SK-N-SH (cell line): Measurements from ENCODE around the gene DIS3L2. TPM values are rescaled to one million over a fixed set of nuclear protein-coding genes. Genes with fewer than 3 reads are reported as not detected.

Source experiments
- CTCF ChIA-PET: fragments of 300-600, 350-600 bp; formaldehyde crosslinking; extraction: SDS; loops from one replicate; lab custom pipeline; 2021; lab: Yijun Ruan, JAX
- POLR2A ChIA-PET: fragments of 350-600 bp; sonication (Branson Sonifier 250); formaldehyde crosslinking; extraction: SDS; loops from one replicate; lab custom pipeline; 2020; ENCODE audit warnings: antibody characterized with exemption, inconsistent platforms; lab: Yijun Ruan, JAX
- DNase-seq: peaks from one replicate; pipeline ENCODE4 v3.0.0; 2012
- H2AFZ ChIP-seq: fragments of 200-600 bp; sonication (generic); 2 replicates; pipeline ENCODE4 v1.8.1; 2016; ENCODE audit warnings: antibody characterized with exemption, mild to moderate bottlenecking, low read depth
- H3F3A ChIP-seq: fragments of 200-600 bp; sonication (generic); replicated peaks from 2 replicates; pipeline ENCODE3; 2016; ENCODE audit warnings: antibody characterized with exemption, mild to moderate bottlenecking; ENCODE audit not compliant: insufficient read depth
- H3K27ac ChIP-seq, 2 experiments: fragments of 200-500 bp in 1 of 2; fragments of 200-600 bp in 1 of 2; sonication (Bioruptor generic) in 1 of 2; sonication (generic), shearing (Covaris generic) in 1 of 2; 2 replicates each; pipeline versions ENCODE4 v1.5.1 to v1.6.1; 2014 to 2016; ENCODE audit warnings: low read depth in 2 of 2, inconsistent platforms in 1 of 2, low read length in 1 of 2, mild to moderate bottlenecking in 1 of 2, mixed read lengths in 1 of 2
- H3K27me3 ChIP-seq: fragments of 200-600 bp; sonication (generic), shearing (Covaris generic); 2 replicates; pipeline ENCODE4 v1.6.1; 2016; ENCODE audit warnings: mixed run types; ENCODE audit not compliant: insufficient read depth
- H3K36me3 ChIP-seq, 2 experiments: fragments of 200-500 bp in 1 of 2; fragments of 200-600 bp in 1 of 2; sonication (Bioruptor generic) in 1 of 2; sonication (generic) in 1 of 2; replicated peaks in 1 of 2; 2 replicates each; pipeline versions ENCODE3 to v1.5.1; 2014 to 2016; ENCODE audit warnings: low read length in 1 of 2, mild to moderate bottlenecking in 1 of 2; ENCODE audit not compliant: insufficient read depth in 2 of 2, control insufficient read depth in 1 of 2
- H3K4me1 ChIP-seq, 2 experiments: fragments of 200-500 bp in 1 of 2; fragments of 200-600 bp in 1 of 2; sonication (Bioruptor generic) in 1 of 2; sonication (generic), shearing (Covaris generic) in 1 of 2; 2 replicates each; pipeline versions ENCODE4 v1.5.1 to v1.6.1; 2014 to 2016; ENCODE audit warnings: low read depth in 1 of 2, low read length in 1 of 2, mixed run types in 1 of 2; ENCODE audit not compliant: insufficient read depth in 2 of 2, control insufficient read depth in 1 of 2
- H3K4me2 ChIP-seq: fragments of 200-600 bp; sonication (generic), shearing (Covaris generic); 2 replicates; pipeline ENCODE4 v1.6.1; 2017; ENCODE audit warnings: mixed run types
- H3K4me3 ChIP-seq, 2 experiments: fragments of 200-500 bp in 1 of 2; fragments of 200-600 bp in 1 of 2; sonication (Bioruptor generic) in 1 of 2; sonication (generic), shearing (Covaris generic) in 1 of 2; 2 replicates each; pipeline versions ENCODE4 v1.5.1 to v1.8.1; 2014 to 2016; ENCODE audit warnings: low read depth in 2 of 2, inconsistent platforms in 1 of 2, low read length in 1 of 2, mild to moderate bottlenecking in 1 of 2, mixed read lengths in 1 of 2, moderate library complexity in 1 of 2
- H3K79me2 ChIP-seq: fragments of 200-600 bp; sonication (generic); 2 replicates; pipeline ENCODE4 v1.8.1; 2017; ENCODE audit warnings: mild to moderate bottlenecking; ENCODE audit not compliant: insufficient read depth
- H3K9ac ChIP-seq: fragments of 200-600 bp; sonication (generic); 2 replicates; pipeline ENCODE4 v1.6.1; 2017; ENCODE audit warnings: mixed run types
- H3K9me2 ChIP-seq: fragments of 200-600 bp; sonication (generic); 2 replicates; pipeline ENCODE4 v1.6.1; 2017; ENCODE audit warnings: mixed run types
- H3K9me3 ChIP-seq: fragments of 200-600 bp; sonication (generic); 2 replicates; pipeline ENCODE4 v1.6.1; 2017; ENCODE audit warnings: mixed run types, mild to moderate bottlenecking, moderate library complexity
- H4K20me1 ChIP-seq: fragments of 200-600 bp; sonication (generic); 2 replicates; pipeline ENCODE4 v1.6.1; 2017; ENCODE audit warnings: mild to moderate bottlenecking, mixed run types; ENCODE audit not compliant: insufficient read depth
- EP300 ChIP-seq, 2 experiments: IDR thresholded peaks; 2 replicates each; pipeline versions ENCODE4 v1.4.0 to v1.6.1; 2012; ENCODE audit warnings: borderline replicate concordance in 1 of 2, low read depth in 1 of 2, low read length in 1 of 2
- EZH2phosphoT487 ChIP-seq: fragments of 200-600 bp; sonication (generic); IDR thresholded peaks from 2 replicates; pipeline ENCODE4 v1.6.1; 2017; ENCODE audit warnings: low read depth, mixed run types, mild to moderate bottlenecking, antibody characterized with exemption, moderate library complexity, borderline replicate concordance
- FOXJ3 ChIP-seq: sonication (generic); formaldehyde crosslinking; IDR thresholded peaks from 2 replicates; pipeline ENCODE4 v1.5.1; 2020; ENCODE audit warnings: mild to moderate bottlenecking, missing genetic modification reagents
- FOXM1 ChIP-seq: IDR thresholded peaks from 2 replicates; pipeline ENCODE4 v1.4.0; 2012; ENCODE audit warnings: low read depth, mild to moderate bottlenecking
- MAX ChIP-seq: IDR thresholded peaks from 2 replicates; pipeline ENCODE4 v1.4.0; 2012; ENCODE audit warnings: low read depth
- MXI1 ChIP-seq: IDR thresholded peaks from 2 replicates; pipeline ENCODE4 v1.6.1; 2012; ENCODE audit warnings: mild to moderate bottlenecking, low read depth, low read length, improper control_type of control experiment
- NRF1 ChIP-seq: IDR thresholded peaks from 2 replicates; pipeline ENCODE4 v1.6.1; 2012; ENCODE audit warnings: low read depth, mild to moderate bottlenecking, low read length
- PBX3 ChIP-seq: IDR thresholded peaks from 2 replicates; pipeline ENCODE4; 2012
- RAD21 ChIP-seq: IDR thresholded peaks from 2 replicates; pipeline ENCODE4 v1.6.1; 2012; ENCODE audit warnings: mild to moderate bottlenecking, low read length
- RCOR1 ChIP-seq: fragments of 150-350 bp; IDR thresholded peaks from 2 replicates; pipeline ENCODE4 v1.6.1; 2017; ENCODE audit warnings: antibody characterized with exemption, low read length
- TAF1 ChIP-seq: IDR thresholded peaks from 2 replicates; pipeline ENCODE4 v1.6.1; 2012; ENCODE audit warnings: low read depth, mild to moderate bottlenecking, low read length, moderate library complexity, borderline replicate concordance
- TEAD4 ChIP-seq: IDR thresholded peaks from 2 replicates; pipeline ENCODE4 v1.4.0; 2012; ENCODE audit warnings: mild to moderate bottlenecking, borderline replicate concordance; ENCODE audit not compliant: insufficient read depth
- USF2 ChIP-seq: fragments of 150-350 bp; IDR thresholded peaks from 2 replicates; pipeline ENCODE4 v1.6.1; 2017; ENCODE audit warnings: antibody characterized with exemption, low read length, low read depth, borderline replicate concordance
- ZBTB33 ChIP-seq: IDR thresholded peaks from 2 replicates; pipeline ENCODE4 v1.4.0; 2012; ENCODE audit warnings: low read depth, borderline replicate concordance
- WGBS: methylation state at CpG from one replicate; pipeline ENCODE4 v1.1.6; 2017; ENCODE audit warnings: low lambda C conversion rate; 5-methylcytosine and 5-hydroxymethylcytosine counted together
- polyA plus RNA-seq, 3 experiments: library from polyadenylated mRNA; depleted of rRNA; stranded (reverse); fragments of >200 nt; gene quantifications; 2 replicates each; pipeline ENCODE4 v1.2.3, GENCODE V29; 2012

Gene DIS3L2
- polyA plus RNA-seq, 1 of the 3 experiments (the other 2 are of a cell fraction), result 17.9 TPM

GRCh38 chr2:231941673-231942072 lies 19.8 kb upstream of the DIS3L2 start:
- Histone ChIP-seq H3K79me2 (no peaks in the 10 kb centered on the region), H3F3A (no peaks in the 10 kb centered on the region)
- TF ChIP-seq NRF1 (no peak), EP300 (IDR thresholded peaks at IDR 0.05; ENCODE audit: borderline replicate concordance in 1 of 2, low read depth in 1 of 2, low read length in 1 of 2) (no peak), PBX3 (no peak), FOXJ3 (no peak), RCOR1 (no peak), TAF1 (no peak), FOXM1 (no peak), RAD21 (no peak), MAX (no peak), TEAD4 (no peak), MXI1 (no peak), EZH2phosphoT487 (no peak), ZBTB33 (no peak), USF2 (no peak)
- TF ChIP-seq, all 33 proteins: peak for 0
- H3K4me2 ChIP-seq, result no peak overlapping the region
- no peaks in the 10 kb centered on the region for H3K36me3 ChIP-seq
- no peaks in the 10 kb centered on the region for H3K9me3 ChIP-seq
- no peak overlapping the region for H3K4me3 ChIP-seq
- no peak overlapping the region for H3K27ac ChIP-seq
- H3K9ac ChIP-seq, result no peak overlapping the region
- H3K27me3 ChIP-seq, result no peaks in the 10 kb centered on the region; the same call in 1 of the 2 replicates
- POLR2A ChIA-PET, result no interaction called here
- 66% methylated on average over 11 of the region's 12 CpGs for WGBS
- H2AFZ ChIP-seq, result no peak overlapping the region
- DNase-seq, result no peak
- H3K9me2 ChIP-seq, result no peaks in the 10 kb centered on the region
- no peaks in the 10 kb centered on the region; a peak in 1 of 4 replicates for H3K4me1 ChIP-seq
- no peaks in the 10 kb centered on the region for H4K20me1 ChIP-seq
- CTCF ChIA-PET, result interaction anchor here (1.3 kb wide), 1 partner anchor 386 kb away, joined by 4 read pairs; no protein-coding TSS in a partner anchor
